Activated CD4-positive, CD25-positive, alpha-beta regulatory T cell (primary cell): Measurements from ENCODE around the gene PSAP.
A peak's percentile ranks its signal among the peaks of the same experiment; 100 is the strongest.

ENCODE experiments used
- DNase-seq, 4 experiments: peaks; one replicate each; lab custom pipeline; 2025; lab: John Stamatoyannopoulos, UW

PSAP gene

DNA sequence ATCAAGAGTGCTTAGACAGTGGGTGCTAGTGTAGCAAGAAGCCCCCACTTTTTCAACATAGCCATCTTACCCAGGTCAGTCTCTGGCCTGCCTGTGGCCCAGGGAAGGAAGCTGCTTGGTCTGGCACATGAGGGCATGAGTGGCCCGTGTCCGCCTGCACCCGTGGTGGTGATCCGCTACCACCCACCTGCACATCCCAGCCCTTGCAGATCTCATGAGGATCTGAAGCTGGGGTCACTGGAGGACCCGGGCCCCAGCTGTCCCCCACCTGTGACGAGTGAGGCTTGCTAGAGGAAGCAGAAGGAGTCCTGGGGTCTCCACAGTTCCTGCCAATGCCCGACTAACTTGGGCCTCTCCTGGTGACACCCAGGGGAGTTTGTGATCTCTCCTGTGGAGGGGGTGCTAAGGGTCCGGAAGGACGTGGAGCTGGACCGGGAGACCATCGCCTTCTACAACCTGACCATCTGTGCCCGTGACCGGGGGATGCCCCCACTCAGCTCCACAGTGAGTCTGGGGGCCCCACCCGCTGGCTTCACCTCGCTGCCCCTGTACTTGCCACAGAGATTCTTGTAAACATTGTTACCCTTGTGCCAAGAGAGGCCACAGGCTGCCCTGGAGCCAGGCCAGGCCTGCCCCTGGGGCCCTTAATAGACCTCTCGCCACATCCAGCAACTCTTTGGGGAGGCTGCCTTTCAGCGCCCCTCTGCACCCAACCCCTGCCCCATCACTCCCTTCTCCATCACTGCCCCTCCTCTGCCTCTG is 67.0 kb downstream of the PSAP start:
- DNase-seq, result no peak

DNA sequence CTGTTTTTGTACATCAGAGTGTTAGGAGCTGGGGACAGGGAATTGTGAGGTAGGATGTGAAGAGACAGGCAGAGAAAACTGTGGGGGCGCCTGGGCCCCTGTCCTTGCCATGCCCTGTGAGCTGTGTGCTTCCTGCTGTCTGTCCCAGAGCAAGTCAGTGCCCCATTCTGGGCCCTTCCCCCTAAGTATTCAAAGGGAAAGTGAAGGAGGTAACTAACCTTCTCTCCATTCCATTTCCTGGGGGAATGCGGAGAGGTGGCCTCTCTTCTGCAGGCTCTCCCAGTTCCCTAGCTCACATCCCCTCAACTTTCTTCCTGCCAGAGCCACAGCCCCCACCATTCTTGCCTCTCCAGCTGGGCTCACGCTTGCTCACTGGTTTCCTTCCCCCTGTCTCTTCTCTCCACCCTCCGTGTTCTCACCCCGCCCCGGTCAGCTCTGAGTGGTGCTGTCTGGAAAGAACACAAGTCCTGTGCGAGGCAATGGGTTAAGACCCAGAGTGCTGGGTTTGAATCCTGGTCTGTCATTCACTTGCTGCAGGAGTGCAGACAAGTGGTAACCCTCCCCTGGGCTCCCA is 68.0 kb downstream of the PSAP start:
- DNase-seq, result no peak

DNA sequence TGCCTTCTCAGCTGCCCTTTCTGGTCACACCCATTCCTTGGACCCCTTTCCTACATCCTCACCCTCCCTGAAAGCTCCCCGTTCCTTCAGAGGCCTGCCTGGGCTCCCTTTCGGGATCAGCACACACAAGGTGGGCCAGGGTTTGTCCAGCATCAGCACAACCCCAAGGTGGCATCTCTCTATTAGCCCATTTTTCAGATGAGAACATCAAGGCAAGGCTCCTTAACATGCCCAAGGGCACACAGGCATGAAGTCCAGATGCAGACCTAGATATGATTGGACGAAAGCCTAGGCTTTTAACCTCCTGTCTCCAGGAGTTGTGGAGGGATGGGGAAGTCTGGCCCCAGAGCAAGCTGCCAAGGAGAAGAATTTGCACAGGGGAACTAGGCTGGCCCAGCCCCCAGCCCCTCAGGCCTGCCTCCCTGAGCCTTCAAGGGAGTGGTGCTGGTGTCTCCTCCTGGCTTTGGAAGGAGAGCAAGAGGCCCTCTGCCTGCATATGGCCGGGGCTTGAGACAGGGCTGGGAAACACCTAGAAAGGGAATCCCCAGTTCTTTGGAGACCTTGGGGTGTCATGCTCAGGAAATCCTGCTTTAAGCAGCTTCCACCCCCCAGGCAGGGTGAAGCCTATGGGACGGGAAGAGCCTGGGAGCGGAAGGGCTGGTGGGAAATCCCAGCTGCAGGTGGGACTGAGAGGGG is 68.7 kb downstream of the PSAP start:
- no peak for DNase-seq

DNA sequence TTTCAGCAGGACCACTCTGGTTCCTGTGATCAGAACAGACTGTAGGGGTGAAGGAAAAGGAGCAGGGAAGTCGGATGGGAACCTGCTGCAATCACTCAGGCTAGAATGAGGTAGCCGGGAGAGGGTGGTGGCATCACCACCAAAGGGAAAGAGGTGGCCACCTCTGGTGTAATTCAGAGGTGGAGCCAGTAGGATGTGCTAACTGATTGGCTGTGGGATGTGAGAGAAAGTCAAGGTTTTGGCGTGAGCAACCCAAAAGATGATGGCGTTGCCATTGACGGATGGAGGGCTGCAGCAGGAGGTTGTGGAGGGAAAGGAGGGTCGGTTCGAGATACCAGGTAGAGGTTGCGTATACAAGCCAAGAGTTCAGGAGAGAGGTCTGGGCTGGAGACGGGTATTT is 70.3 kb downstream of the PSAP start:
- no peak for DNase-seq

- DNase-seq, result no peak
These were observed 70.9 kb downstream of the PSAP start for GRCh38 chr10:71780156-71780555.

DNA sequence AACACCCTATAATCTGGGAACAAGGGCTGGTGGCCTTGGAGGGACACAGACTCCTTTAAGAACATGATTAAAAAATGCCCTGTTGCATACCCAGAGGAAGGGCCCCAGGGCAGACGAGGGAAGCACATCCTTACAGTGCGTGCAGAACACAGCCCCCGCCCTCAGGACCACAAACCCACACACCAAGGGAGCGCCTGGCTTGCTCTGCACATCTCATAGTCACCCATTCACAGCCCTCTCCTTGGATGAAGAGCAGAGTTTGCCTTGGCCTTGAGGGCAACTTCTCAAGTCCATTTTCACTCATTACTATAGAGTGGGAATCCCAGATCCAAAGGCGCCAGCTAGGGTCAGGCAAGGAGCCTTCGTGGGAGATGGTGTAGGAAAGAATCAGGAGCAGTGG is 71.4 kb downstream of the PSAP start:
- DNase-seq, result no peak

- no peak for DNase-seq
These were observed 72.8 kb downstream of the PSAP start for GRCh38 chr10:71778071-71778825.

DNA sequence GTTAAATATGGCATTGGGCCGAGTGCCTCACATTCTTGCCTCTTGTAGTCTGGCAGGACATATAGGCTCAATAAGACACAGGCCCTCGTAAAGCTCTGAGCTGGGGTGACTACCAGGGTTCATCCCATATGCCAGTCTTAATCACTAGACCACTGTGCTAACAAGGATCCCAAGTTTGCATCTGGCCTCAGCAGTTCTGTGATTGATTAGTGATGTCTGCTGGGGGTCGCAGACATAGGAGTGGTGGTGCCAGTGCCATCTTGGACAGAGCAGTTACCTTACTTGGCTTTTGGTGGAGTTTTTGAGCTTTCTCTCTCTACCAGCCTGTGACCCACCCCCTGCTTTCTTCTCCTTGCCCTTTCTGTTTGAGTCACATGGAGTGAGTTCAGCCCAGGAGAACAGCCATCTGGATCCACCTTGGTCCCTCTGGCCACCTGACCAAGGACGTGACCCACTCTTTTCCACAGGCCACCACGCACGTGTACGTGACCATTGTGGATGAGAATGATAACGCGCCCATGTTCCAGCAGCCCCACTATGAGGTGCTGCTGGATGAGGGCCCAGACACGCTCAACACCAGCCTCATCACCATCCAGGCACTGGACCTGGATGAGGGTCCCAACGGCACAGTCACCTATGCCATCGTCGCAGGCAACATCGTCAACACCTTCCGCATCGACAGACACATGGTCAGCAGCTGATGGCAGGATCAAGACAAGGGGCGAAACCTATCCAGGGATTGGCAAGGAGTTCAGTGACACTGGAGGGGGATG is 73.7 kb downstream of the PSAP start:
- DNase-seq, result no peak

- no peak for DNase-seq
These were observed 74.5 kb downstream of the PSAP start for GRCh38 chr10:71776481-71776925.

- no peak for DNase-seq
These were observed 75.9 kb downstream of the PSAP start for GRCh38 chr10:71774916-71775702.

GRCh38 chr10:71773221-71773971 is 77.7 kb downstream of the PSAP start, which contains the start of gene VSIR:
TSS of gene VSIR (minus strand) at chr10:71773520. CDS start at chr10:71773439, 81 bp downstream.
- peak; percentile 87 to 93 (median 88) for DNase-seq

GRCh38 chr10:71772832-71773220 is 78.2 kb downstream of the PSAP start:
- DNase-seq, result no peak

DNA sequence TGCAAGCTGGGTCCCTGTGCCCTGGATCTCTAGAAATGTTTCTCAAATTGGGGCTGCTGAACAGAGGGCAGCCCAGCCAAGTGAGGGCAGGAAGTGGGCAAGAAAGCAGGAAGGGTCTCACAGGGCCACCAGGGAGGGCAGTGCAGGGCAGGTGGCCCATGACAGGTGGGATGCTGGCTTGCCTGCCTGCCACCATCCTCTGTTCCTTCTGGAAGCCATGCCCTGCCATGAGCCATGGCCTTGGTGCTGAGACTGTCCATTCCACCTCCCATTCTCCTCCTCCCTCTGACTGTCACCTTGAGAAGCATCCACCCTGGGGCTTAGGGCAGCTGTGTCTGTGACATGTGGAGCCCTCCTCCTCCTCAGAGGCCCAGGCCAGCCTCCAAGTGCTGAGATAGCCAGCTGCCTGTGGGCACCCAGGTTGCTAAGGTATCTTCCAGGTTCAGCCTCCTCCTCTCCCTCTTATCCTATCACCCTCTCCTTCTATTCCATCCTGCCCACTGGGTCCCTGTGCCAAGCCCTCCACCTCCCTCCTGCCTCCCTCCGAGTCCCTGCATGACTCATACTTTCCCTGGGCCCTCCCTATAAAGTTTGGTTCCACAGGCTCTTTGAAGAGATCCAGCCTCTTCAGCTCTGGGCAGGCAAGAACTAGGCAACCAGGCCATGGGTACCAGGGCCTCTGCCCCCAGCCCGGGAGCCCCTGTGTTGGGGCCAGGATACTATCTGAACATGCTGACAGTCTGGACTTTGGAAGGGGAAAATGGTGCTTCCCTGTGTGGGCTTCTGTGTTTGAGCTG is 79.0 kb downstream of the PSAP start:
- DNase-seq, result no peak

DNA sequence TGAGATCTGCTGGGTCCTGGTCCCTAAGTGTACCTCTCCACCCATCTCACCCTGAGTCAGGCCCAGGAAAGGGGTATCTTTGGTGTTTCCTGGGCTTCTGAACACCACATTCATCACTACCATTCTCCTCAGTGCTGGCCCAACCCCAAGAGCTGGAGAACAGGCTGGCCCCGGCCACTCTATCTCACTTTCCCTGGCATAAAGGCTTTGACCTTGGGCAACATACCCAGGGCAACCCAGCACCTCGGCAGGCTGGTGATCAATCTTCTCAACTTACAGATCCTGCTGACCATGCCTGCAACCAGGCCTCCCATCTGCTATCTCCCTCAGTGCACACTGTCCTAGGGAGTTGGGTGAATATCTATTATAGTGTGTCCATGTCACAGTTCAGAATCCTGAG is 79.8 kb downstream of the PSAP start:
- no peak for DNase-seq

- no peak for DNase-seq
These were observed 80.3 kb downstream of the PSAP start for GRCh38 chr10:71770789-71771188.

DNA sequence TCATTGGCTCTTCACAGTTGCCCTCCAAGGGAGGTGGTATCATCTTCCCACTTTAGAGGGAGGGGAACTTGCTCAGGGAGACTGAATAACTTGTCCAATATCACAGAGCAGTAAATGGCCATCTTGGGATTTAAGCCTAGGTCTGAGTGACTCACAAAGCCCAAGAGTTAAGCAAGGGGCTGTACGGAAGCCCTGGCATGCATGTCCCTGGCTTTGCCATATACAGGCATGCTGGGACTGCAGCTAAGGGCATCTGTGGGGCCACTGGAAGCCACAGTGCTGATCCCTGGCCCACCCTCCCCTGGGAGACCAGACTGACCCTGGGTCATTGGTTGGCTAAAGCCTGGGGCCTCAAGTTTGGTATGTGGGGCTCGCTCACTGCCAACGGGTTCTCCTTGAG is 80.8 kb downstream of the PSAP start:
- no peak for DNase-seq

DNA sequence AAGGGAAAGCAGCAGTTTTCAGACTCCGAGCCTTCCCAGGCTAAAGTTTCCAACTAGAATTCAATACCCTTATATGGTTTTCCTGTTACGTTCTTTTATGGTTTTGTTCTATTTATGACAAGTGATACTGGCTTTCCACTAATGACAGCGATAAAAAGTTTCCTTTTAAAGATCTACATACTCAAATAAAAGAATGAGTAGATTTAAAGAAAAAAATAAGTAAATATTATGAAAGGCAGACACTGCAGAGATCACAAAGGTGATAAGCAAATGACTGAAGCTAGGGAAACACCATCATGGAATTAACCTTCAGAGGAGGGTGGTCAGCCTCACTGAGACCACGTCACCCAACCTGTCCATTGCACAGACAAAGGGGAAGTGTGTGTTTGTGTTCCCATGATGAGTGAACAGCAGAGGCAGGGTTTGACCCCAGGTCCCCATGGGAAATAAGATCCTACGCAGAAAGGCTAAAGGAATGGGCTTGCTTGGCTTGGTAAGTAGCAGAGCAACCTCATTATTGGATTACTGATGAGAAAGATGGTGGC is 81.7 kb downstream of the PSAP start:
- no peak for DNase-seq

GRCh38 chr10:71767420-71768035 is 83.5 kb downstream of the PSAP start:
- DNase-seq, result no peak
